NCI-H187 treated with DMSO at 0.1 percent for 48 hours (cell line): ENCODE measurements around the gene LRRC49.
"Not testable (repeated sequence)": the region's sequence is repeated elsewhere in the genome, so short reads cannot be mapped to it uniquely, and the experiment has no call there.

ENCODE experiments used
- DNase-seq: peaks from one replicate; lab custom pipeline; 2025; lab: John Stamatoyannopoulos, UW

Gene LRRC49

DNA sequence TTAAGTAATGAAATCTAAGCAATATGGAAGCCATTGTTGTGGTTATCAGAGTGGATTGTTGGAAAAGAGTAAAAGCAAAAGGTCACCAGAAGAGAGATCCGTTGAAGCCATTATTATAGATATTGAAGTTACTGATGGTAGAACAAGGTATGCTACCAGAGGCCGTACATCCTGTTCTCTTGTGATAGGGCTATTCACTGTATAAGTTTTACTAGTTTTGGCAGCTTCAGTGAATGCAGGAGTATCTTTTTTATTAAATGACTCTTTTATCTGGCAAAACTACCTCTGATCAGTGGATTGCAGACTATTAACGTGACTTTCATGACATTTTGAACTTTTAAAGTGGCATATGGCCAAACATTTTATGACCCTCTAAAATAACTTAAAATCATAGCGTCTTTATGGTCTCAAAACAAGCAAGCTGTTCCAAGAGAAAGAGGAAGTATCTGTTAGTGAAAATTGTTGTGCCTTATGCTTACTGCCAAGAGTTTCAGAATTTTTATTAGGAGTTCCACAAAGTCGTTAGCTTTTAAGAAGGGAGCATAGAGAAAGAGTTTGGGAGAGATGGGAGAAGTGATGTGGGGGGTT is 102.9 kb downstream of the LRRC49 start:
- no peak for DNase-seq

DNA sequence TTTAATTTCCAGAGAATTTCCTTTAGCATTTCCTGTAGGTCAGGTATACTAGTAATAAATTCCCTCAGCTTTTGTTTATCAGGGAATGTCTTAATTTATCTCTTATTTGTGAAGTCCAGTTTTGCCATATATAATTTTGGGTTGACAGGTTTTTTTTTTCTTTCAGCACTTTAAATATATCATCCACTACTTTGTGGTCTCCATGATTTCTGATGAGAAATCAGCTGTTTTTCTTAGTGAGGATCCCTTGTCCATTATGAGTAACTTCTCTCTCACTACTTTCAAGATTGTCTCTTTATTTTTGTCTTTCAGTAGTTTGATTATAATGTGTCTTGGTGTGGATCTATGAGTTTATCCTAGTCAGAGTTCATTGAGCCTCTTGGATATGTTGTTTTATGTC is 105.7 kb downstream of the LRRC49 start:
- no peak for DNase-seq

DNA sequence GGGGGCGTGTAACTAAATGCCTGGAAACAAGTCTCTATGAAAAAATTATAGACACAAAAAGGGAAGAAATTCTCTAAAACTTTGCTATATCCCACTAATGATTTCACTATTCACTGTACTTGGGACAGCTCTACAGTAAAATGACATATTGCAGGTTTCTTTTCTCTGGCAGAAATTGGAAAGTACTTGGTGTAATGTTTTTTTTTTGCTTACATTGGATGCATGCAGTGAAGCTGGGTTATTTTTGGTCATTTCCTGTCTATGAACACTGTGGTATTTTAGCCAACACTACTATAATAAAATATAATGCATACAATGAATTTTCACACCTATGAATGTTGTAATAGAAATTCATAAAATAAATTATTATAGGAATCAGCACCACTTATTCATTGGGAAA is 109.7 kb downstream of the LRRC49 start:
- DNase-seq: no peak

- no peak for DNase-seq
These were observed 110.7 kb downstream of the LRRC49 start for GRCh38 chr15:71003319-71003718.

DNA sequence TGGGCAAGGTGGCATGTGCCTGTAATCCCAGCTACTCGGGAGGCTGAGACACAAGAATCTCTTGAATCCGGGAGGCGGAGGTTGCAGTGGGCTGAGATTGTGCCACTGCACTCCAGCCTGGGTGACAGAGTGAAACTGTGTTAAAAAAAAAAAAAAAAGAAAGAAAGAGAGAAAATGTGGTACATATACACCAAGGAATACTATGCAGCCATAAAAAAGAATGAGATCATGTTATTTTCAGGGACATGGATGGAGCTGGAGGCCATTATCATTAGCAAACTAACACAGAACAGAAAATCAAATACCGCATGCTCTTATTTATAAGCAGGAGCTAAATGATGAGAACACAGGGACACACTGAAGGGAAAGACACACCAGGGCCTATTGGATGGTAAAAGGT is 111.9 kb downstream of the LRRC49 start:
- DNase-seq: not testable (repeated sequence)

- no peak for DNase-seq
These were observed 113.3 kb downstream of the LRRC49 start for GRCh38 chr15:71005895-71006294.

DNA sequence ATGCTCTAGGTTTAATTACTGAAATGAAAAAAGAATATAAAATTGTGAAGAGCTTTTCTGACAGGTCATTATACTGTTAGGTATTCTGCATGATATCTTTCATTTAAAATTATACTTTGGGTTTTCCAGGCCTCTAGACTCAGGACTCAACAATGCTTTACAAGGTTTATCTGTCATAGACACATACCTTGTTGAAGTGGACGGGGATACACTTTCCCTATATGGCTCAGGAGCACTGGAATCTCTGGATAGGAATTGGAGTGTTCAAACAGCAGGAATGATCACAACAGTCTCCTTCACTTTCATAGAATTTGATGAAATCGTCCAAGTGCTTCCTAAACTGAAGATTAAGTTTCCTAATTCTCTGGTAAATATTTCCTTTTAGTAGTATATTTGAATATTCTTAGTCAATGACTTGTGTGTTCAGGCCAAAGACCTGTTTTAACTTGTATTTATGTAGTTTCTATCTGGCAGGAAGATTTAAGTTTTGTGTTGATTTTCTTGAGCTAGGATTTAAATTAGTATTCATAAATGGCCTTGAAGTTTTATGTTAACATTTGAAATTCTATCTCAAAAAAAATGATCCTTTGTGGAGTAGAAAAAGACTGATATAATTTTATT is 115.7 kb downstream of the LRRC49 start:
- no peak for DNase-seq

- DNase-seq: no peak
These were observed 117.8 kb downstream of the LRRC49 start for GRCh38 chr15:71010472-71010871.

GRCh38 chr15:71010997-71011396 is 118.4 kb downstream of the LRRC49 start:
- DNase-seq: no peak

DNA sequence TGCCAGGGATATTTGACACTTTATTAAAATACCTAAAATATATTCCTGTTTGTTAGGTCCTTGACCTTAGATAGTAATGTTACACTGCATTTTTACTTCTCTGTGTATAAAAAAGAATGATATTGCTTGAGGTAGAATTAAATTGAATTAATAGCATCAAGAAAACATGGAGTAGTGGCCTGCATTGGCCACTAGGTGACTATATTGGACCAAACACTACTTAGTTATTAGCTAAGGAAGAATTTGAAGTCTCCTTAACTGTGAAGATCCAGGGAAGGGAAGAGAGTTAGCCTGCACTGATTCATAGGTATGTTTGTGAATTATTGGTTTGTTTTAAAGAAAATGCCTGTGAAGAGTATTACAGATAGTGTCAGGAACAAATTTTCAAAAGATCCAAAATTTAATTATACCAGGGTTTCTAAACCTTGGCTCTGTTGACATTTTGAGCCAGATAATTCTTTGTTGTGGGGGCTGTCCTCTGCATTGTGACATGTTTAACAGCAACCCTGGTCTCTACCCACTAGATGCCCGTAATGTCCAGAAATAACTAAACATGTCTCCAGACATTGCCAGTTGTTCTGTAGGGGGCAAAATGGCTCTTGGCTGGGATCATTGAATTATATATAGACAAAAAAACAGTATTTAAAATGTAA is 119.0 kb downstream of the LRRC49 start:
- no peak for DNase-seq

DNA sequence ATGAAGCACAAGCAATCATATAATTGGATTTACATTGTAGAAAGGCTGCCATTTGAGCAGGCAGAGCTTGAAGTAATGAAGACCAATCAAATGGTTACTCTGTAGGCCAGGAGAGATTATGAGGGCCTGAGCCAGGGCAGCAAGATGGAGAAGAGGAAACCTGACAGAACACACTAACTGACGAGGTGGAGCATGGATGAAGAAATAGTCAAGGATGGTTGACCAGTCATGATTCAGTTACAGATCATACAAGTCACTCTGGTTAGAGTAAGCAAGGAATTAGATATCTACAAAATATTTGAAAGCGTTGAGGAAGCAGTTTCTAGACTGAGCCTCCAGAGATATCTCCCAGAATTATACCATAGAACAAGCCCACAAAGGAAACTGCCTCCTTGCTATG is 120.8 kb downstream of the LRRC49 start:
- DNase-seq: no peak

DNA sequence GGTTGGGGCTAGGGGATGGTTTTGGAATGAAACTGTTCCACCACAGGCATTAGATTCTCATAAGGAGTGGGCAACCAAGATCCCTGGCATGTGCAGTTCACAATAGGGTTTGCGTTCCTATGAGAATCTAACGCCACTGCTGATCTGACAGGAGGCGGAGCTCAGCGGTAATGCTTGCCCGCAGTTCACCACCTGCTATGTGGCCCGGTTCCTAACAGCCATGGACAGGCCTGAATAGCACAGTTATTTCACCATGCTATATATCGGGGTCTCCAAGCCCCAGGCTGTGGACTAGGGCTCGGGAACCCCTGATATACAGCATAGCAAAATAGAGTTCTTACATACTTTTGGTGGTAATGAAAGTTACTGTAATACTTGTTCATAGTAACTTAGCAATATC is 122.7 kb downstream of the LRRC49 start:
- DNase-seq: no peak

- not testable (repeated sequence) for DNase-seq
These were observed 138.6 kb downstream of the LRRC49 start for GRCh38 chr15:71031232-71031631.

DNA sequence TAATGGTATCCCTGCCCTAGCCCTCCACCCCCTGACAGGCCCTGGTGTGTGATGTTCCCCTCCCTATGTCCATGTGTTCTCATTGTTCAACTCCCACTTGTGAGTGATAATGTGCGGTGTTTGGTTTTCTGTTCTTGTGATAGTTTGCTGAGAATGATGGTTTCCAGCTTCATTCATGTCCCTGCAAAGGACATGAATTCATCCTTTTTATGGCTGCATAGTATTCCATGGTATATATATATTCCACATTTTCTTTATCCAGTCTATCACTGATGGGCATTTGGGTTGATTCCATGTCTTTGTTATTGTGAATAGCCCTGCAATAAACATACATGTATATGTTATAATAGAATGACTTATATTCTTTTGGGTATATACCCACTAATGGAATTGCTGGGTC is 142.9 kb downstream of the LRRC49 start:
- DNase-seq: not testable (repeated sequence)

- no peak for DNase-seq
These were observed 149.8 kb downstream of the LRRC49 start for GRCh38 chr15:71042356-71042922.

GRCh38 chr15:71043373-71043772 is 150.7 kb downstream of the LRRC49 start:
- DNase-seq: no peak

GRCh38 chr15:71044006-71044405 is 151.4 kb downstream of the LRRC49 start:
- no peak for DNase-seq

DNA sequence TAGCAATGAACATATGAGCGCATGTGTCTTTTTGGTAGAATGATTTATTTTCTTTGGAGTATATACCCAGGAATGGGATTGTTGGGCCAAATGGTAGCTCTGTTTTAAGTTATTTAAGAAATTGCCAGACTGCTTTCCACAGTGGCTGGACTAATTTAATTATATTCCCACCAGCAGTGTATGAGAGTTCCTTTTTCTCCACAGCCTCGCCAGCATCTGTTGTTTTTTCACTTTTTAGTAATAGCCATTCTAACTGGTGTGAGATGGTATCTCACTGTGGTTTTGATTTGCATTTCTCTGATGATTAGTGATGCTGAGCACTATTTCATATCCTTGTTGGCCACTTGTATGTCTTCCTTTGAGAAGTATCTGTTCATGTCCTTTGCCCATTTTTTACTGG is 153.5 kb downstream of the LRRC49 start:
- not testable (repeated sequence) for DNase-seq

- no peak for DNase-seq
These were observed 156.5 kb downstream of the LRRC49 start for GRCh38 chr15:71048913-71049675.

- no peak for DNase-seq
These were observed 157.2 kb downstream of the LRRC49 start for GRCh38 chr15:71049706-71050422.

DNA sequence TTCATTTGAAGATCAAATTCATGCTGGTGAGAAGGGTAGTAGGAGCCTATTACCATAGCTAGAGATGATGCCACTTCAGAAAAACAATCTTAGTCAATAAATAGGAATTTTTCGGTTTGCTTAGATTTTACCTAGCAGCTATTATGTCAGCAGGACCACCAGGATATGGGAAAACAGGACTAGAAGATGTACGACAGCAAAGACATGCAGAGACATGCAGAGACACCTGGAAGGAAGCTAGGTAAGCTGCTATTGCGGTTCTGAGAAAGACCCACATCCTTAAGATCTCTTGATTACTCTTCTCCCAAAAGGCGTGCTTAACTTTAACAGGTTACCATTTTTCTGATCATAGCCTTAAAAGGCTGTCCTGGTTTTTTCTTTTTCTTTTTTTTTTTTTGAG is 157.8 kb downstream of the LRRC49 start:
- DNase-seq: no peak

GRCh38 chr15:71051539-71051938 is 158.9 kb downstream of the LRRC49 start:
- DNase-seq: no peak
